Measurements from ENCODE around the gene GNL3.
"Not testable (repeated sequence)": the region's sequence is repeated elsewhere in the genome, so short reads cannot be mapped to it uniquely, and the experiment has no call there.

Gene GNL3

GRCh38 chr3:52685709-52686691, at the start of gene GNL3, which contains the start of gene PBRM1:
Gene GNL3 (plus strand): TSS chr3:52686032. CDS start chr3:52686093, 61 bp downstream.
Gene PBRM1 (minus strand): TSS chr3:52685913.
- DNase-seq: peak; percentile 80 to 94

GRCh38 chr3:52636673-52637072, 49.2 kb upstream of the GNL3 start:
- peak; percentile 70 to 91 for DNase-seq

- DNase-seq: no peak
Measured at GRCh38 chr3:52645549-52645948, 40.3 kb upstream of the GNL3 start.

- DNase-seq: no peak
Measured at GRCh38 chr3:52649461-52650210, 36.2 kb upstream of the GNL3 start.

GRCh38 chr3:52650439-52650838, 35.4 kb upstream of the GNL3 start:
- no peak for DNase-seq

GRCh38 chr3:52651592-52651991, 34.2 kb upstream of the GNL3 start:
- no peak for DNase-seq

GRCh38 chr3:52655895-52656294, 29.9 kb upstream of the GNL3 start:
- no peak for DNase-seq

- DNase-seq: no peak
Measured at GRCh38 chr3:52660046-52660445, 25.8 kb upstream of the GNL3 start.

GRCh38 chr3:52663098-52663497, 22.7 kb upstream of the GNL3 start:
- no peak for DNase-seq

GRCh38 chr3:52670621-52671521, 15.0 kb upstream of the GNL3 start:
- DNase-seq: no peak

GRCh38 chr3:52671676-52672075, 14.2 kb upstream of the GNL3 start:
- no peak for DNase-seq

GRCh38 chr3:52676201-52676600, 9.6 kb upstream of the GNL3 start:
- not testable (repeated sequence) for DNase-seq

- no peak for DNase-seq
Measured at GRCh38 chr3:52678265-52679198, 7.3 kb upstream of the GNL3 start.

GRCh38 chr3:52679199-52679538, 6.7 kb upstream of the GNL3 start:
- no peak for DNase-seq

- no peak for DNase-seq
Measured at GRCh38 chr3:52679811-52680210, 6.0 kb upstream of the GNL3 start.

- DNase-seq: no peak
Measured at GRCh38 chr3:52681596-52681995, 4.2 kb upstream of the GNL3 start.

GRCh38 chr3:52682016-52682415, 3.8 kb upstream of the GNL3 start:
- DNase-seq: peak in 1 of 2 experiments; percentile 19

GRCh38 chr3:52683611-52684010, 2.2 kb upstream of the GNL3 start:
- no peak for DNase-seq

GRCh38 chr3:52684184-52684583, 1.6 kb upstream of the GNL3 start:
- no peak for DNase-seq

GRCh38 chr3:52685285-52685708, 535 bp upstream of the GNL3 start:
- DNase-seq: peak; percentile 79 to 80

GRCh38 chr3:52688266-52688665, 2.4 kb downstream of the GNL3 start:
- no peak for DNase-seq

- DNase-seq: no peak
Measured at GRCh38 chr3:52689151-52689550, 3.3 kb downstream of the GNL3 start.
